GM19455 (cell line): ENCODE measurements around the gene MAP4K5.

ENCODE experiments used
- ATAC-seq: cut with Tn5 transposase; IDR thresholded peaks from one replicate; pipeline ENCODE4 v1.9.1; 2021; ENCODE audit not compliant: unreplicated experiment

The MAP4K5 gene

DNA sequence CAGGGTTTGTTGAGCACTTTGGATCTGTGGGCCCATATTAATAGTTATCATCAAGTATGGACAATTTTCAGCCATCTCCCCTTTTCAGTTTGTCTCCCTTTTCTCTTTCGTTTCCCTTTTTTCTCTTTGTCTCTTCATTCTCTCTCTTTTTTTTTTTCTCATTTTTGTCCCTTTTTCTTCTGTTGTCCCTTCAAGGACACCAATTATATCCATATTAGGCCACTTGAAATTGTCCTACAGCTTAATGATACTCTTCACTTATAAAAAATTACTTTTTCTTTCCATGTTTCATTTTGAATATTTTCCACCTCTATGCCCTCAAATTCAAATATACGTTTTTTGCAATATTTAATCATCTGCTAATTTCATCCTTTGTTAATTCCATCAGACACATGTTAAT, 53.3 kb downstream of the MAP4K5 start:
- ATAC-seq = no peak

GRCh38 chr14:50477760-50478159, 54.6 kb downstream of the MAP4K5 start:
- ATAC-seq = no peak

DNA sequence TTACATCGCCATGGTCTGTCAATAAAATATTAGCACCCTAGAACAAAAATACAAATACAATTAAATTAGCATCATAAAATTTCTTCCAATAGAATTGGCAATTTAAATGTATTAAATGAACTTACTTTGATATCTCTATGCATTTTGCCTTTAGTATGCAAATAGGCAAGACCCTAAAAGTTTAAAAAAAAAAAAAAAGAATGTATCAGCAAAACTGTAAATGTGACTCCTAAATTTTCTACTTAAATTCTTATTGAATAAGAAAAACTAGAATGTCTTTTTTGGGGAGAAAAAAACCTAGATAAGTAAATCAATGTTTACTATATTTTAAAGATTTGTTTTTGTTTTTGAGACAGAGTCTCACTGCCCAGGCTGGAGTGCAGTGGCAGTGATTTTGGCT, 56.2 kb downstream of the MAP4K5 start:
- no peak for ATAC-seq

DNA sequence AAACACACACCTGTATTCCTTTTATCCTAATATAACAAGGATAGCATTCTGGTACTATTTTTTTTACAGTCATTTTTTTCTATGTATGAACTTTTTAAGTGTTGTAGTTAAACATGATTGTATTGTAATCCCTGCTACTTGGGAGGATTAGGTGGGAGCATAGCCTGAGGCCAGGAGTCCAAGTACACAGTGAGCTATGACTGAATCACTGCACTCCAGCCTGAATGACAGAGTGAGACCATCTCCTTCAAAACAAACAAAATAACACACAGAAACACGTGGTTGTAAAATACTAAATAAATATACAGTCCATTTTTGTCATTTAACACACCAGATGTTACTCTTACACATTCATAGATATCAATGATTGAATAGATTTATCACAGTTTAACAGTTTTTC, 56.9 kb downstream of the MAP4K5 start:
- no peak for ATAC-seq

GRCh38 chr14:50471838-50472465, 60.4 kb downstream of the MAP4K5 start:
- no peak for ATAC-seq

DNA sequence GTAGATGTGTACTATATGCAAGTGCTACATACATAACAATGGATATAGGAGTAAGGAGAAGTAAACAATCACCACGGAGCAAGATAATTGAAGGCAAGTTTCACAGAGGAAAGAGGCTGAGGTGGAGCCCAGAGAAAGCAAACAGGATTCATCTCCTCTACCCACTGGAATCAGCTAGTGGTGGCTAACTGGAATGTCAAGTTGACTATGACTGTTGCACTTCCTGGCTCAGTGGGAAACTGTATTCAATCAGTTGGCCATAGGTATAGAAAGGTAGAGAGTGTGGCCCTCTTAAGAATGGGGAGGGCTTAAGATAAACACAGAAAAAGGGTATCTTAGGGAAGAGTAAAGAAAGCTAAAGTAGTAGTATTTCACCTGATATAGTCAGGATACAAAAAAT, 62.4 kb downstream of the MAP4K5 start:
- ATAC-seq = no peak

- ATAC-seq = no peak
Measured at GRCh38 chr14:50462111-50462510, 70.3 kb downstream of the MAP4K5 start.

GRCh38 chr14:50453869-50454268, 78.5 kb downstream of the MAP4K5 start:
- ATAC-seq = no peak

- ATAC-seq = no peak
Measured at GRCh38 chr14:50452979-50453705, 79.2 kb downstream of the MAP4K5 start.

- no peak for ATAC-seq
Measured at GRCh38 chr14:50452296-50452695, 80.1 kb downstream of the MAP4K5 start.

DNA sequence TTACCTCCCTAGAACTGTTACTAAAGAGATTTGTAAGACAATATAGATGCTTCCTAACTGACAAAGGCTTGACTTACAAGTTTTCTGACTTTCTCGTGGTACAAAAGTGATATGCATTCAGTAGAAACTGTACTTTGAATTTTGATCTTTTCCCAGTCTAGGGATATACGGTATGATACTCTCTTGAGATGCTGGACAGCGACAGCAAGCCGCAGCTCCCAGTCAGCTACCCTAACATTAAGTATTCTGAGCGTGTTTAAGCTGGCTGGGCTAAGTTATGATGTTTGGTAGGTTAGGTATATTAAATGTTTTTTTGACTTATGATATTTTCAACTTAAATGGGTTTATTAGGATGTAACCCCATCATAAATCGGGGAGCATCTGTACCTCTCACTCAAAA, 80.5 kb downstream of the MAP4K5 start:
- ATAC-seq = no peak

GRCh38 chr14:50447461-50447860, 84.9 kb downstream of the MAP4K5 start:
- no peak for ATAC-seq

GRCh38 chr14:50434528-50434927, 97.8 kb downstream of the MAP4K5 start:
- no peak for ATAC-seq

GRCh38 chr14:50432131-50432530, 100.2 kb downstream of the MAP4K5 start:
- ATAC-seq = no peak

DNA sequence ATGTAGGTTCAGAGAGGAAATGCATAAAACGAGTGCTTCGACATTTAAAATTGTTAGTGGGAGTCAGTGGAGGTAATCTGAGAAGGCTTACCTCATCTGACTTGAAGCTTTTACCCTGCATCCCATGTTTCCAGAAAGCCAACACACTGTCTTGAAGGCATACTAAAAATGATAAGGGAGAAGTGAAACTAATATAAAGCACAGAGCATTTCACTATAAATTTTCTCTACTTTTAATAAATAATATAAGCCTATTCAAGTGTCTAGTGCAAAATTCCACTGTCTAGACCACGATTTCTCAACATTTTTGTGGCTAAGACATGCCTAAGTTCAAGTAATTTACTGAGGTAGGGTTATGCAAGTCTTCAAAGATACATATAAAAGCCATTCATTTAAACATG, 106.6 kb downstream of the MAP4K5 start:
- no peak for ATAC-seq

- ATAC-seq = no peak
Measured at GRCh38 chr14:50425105-50425504, 107.3 kb downstream of the MAP4K5 start.

- no peak for ATAC-seq
Measured at GRCh38 chr14:50423529-50423928, 108.8 kb downstream of the MAP4K5 start.

DNA sequence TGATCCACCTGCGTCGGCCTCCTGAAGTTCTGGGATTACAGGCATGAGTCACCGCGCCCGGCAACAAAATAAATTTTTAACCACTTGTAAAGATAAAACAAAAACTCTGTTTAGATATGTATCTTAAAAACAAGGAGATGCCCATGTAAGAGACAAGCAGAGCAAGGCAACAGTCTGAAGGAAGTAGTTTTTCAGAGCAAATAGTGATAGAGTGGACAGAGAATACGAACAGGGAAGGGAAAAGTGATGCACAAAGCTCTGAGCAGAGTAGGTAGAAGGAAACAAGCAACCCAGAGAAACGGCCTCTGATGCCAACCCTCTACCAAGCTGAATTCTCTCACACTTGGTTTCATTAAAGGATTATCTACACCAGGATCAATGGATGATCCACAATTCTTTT, 110.9 kb downstream of the MAP4K5 start:
- ATAC-seq = no peak

GRCh38 chr14:50417853-50418252, 114.5 kb downstream of the MAP4K5 start:
- no peak for ATAC-seq

- ATAC-seq = no peak
Measured at GRCh38 chr14:50410921-50411320, 121.4 kb downstream of the MAP4K5 start.

DNA sequence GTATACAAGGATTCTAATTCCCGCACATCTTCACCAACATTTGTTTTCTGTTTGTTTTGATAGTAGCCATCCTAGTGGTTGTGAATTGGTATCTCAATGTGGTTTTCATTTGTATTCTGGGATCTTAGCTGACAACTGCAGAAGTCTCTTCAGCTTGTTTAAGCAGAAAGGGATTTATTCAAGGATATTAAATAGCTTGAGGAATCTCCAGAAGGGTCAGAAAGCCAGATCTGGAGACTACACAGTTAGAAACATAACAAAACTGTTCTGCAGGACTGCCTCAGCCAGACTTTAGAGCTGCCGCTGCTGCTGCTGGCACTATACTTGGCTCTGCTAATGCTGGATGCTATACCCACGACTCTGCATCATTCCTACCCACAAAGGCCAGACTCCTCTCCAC, 122.3 kb downstream of the MAP4K5 start:
- ATAC-seq = no peak

DNA sequence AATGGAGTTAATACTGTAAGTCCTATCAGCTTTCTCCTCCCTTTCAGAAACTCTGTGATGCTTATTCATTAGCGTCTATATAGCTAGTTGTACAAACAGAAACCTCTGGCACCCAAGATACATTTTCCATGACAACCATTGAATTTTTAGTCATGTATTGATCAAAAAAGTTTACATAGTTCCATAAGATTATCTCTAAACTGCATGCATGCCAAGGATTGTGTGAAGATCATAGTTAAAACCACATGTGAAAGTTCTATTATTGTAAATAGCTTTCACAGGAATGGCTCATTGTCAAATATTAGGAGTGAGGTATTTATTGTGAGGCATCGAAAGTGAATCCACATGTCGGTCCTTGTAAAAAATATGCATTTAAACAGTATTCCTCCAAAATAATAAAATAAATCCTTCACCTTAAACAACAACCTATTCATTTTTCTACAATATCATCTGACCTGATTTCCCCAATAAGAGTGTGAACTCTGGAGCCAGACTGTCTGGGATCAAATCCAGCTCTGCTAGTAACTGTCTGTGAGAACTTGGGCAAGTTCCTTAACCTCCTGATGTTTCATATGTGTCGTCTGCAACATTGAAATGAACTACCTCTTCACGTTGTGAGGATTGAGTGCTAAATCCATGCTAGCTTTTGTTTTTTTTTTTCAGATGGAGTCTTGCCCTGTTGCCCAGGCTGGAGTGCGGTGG, 125.1 kb downstream of the MAP4K5 start:
- ATAC-seq = no peak
